Measurements from ENCODE around the gene NRTN.

DNA sequence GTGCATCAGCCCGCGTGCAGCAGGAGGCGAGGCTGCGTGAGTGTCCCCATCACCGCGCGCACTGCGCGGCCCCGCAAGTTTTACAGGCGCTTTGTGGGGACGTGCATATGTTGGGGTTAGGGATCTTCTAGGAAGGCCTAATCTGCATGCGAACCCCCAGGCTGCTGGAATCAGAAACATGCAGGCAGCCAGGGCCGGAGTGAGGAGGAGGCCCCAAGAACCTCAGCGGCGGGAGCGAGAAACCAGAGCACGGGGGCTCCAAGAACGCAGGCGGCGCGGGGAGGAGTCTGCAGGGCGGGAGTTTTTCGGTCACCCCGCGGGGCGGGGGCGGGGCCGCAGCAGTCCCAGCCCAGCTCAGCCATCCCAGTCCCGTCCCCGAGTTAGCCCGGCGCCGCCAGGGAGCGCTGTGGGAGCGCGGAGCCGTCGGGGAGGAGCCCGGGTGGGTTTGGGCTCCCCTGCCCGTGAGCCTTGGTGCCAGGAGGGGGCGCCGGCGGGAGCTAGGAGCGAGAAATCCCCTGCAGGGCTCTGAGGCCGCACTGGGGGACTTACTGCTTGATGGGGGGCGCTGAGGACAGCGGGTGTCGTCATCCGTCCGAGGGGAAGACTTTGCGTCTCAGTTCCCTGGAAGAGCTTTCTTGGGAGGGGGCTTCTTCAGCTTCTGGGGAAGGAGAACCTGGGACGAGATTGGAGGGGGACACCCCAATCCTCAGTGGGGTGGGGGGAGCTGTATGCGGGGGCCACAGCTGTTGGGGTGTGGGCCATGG is 933 bp upstream of the NRTN start:
- TF ChIP-seq, protein P1, sequence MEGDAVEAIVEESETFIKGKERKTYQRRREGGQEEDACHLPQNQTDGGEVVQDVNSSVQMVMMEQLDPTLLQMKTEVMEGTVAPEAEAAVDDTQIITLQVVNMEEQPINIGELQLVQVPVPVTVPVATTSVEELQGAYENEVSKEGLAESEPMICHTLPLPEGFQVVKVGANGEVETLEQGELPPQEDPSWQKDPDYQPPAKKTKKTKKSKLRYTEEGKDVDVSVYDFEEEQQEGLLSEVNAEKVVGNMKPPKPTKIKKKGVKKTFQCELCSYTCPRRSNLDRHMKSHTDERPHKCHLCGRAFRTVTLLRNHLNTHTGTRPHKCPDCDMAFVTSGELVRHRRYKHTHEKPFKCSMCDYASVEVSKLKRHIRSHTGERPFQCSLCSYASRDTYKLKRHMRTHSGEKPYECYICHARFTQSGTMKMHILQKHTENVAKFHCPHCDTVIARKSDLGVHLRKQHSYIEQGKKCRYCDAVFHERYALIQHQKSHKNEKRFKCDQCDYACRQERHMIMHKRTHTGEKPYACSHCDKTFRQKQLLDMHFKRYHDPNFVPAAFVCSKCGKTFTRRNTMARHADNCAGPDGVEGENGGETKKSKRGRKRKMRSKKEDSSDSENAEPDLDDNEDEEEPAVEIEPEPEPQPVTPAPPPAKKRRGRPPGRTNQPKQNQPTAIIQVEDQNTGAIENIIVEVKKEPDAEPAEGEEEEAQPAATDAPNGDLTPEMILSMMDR (IDR thresholded peaks at IDR 0.05) = peak; percentile 85
- TF ChIP-seq EZH2 (IDR thresholded peaks at IDR 0.05; ENCODE audit: borderline replicate concordance, insufficient read depth, low read depth, low read length, poor library complexity, severe bottlenecking) = no peak

Data from B cell (primary cell).